Myocyte (in vitro differentiated cells): ENCODE measurements around the gene CHPF2. TPM values are rescaled to one million over a fixed set of nuclear protein-coding genes. Genes with fewer than 3 reads are reported as not detected.

Experiments used
- DNase-seq: peaks from one replicate; pipeline ENCODE4 v3.0.0-alpha.2; 2012; ENCODE audit warnings: low read depth
- polyA plus RNA-seq: library from polyadenylated mRNA; unstranded; fragments of >200 nt; gene quantifications from one replicate; pipeline ENCODE4 v1.2.1, GENCODE V29; 2012; ENCODE audit warnings: missing spikeins
- total RNA-seq: library from RNA; depleted of rRNA; stranded (reverse); fragments of >200 nt; gene quantifications from 2 replicates; pipeline ENCODE4 v1.2.3, GENCODE V29; 2014

Gene CHPF2
- total RNA-seq = 136 and 142 TPM in 2 replicates
- polyA plus RNA-seq = 96.0 TPM

- peak; percentile 93 for DNase-seq
These were observed at the start of gene CHPF2 for GRCh38 chr7:151232091-151232916. CHPF2 (plus strand) TSS chr7:151232483; CDS start chr7:151234012, 1,529 bp downstream.

GRCh38 chr7:151185762-151186639, 46.3 kb upstream of the CHPF2 start:
- no peak for DNase-seq

GRCh38 chr7:151186640-151187408, 45.5 kb upstream of the CHPF2 start, which contains the start of gene ASB10:
ASB10 (minus strand) TSS chr7:151187250; CDS start chr7:151187130, 120 bp downstream.
- DNase-seq = no peak

DNA sequence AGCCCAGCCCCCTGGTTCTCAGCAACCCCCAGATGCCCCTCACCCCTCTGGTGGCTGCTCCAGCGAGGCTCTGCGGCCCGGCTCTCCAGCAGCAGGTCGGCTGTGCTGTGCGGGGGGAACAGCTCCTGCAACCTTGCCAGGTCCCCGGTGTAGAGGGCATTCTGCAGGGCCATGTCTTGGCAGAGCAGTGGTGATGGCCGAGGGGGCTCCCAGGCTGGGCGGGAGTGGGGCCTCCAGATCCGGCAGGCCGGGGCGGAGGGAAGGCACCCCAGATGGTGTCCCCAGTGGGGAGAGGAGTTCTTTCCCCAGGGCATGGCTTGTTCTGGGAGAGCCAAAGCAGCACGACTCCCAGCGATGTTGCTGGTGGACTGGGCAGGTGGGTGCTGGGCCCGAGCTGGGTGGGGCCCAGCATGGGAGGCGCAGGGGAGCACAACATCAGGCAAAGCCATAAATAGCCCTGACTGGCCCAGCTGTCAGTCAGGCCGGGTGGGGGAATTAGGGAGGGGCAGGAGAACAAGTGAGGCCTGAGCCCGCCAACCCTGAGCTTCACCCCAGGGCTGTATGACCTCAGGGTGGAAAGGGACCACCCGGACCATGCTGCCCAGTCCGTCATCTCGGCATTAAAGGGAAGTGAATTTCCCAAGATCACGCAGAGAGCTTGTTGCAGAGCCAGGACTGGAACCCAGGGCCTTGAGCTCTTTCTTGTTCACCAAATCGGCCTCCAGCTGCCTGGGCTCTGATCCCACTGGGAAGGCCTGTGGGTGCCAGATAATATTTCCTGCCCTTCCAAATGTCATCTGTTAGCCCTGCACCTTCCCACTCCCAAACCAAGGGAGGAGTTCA, 44.7 kb upstream of the CHPF2 start:
- DNase-seq = peak; percentile 50

DNA sequence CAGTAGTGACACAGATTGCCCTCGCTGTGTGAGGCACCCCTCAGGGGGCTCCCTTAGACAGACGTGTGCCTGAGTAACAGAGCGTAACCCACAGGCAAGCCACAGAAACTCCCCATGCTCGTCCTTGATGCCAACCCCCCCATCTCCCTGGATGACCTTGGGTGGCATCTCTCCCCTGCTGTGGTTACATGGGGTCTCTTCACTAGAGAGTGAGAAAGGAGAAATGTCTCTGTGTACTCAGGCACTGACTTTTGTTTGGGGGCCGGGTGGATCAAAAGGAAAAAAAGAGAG, 44.1 kb upstream of the CHPF2 start:
- no peak for DNase-seq

- DNase-seq = no peak
These were observed 43.2 kb upstream of the CHPF2 start for GRCh38 chr7:151189038-151189437.

DNA sequence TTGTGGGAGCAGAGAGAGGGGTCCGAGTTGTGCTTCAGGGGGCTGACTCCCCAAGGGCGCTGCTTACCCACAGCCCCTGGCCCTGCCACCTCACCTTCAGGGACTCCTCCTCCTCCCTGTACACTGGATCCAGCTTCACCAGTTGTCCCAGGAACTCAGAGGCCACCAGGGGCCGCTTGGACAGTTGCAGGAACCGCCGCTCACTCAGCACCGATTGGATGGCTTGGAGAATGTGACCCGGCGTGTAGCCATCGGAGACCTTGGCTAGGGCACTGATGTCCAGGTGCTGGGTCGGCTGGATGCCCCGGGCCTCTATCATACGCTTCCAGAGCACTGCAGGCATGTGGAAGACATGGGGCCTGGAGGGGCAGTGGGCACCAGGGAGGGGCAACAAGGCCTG, 40.7 kb upstream of the CHPF2 start:
- DNase-seq = peak; percentile 33

DNA sequence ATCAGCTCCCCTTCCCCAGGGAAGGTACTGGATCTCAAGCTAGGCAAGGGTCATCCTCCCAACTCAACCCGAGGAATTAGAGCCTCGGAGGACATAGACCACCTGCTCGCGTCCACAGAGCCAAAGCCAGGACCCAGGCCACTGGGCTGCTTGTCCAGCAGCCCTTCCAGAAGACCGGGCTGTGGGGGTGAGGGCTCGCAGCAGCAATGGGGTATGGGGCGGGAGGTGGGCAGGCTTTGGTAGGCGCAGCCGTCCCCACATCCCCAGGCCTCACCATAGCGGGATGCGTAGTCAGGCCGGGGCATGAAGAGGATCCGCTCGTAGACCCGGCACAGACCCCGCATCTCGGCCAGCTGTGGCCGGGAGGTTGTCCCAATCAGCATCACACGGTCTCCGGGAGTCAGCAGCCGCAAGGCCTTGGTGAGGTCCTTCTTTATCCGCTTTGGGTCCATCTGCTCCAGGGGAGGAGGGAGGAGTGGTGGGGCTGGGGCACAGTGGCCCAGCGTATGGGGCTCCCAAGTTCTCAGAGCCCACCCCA, 40.2 kb upstream of the CHPF2 start:
- DNase-seq = no peak

DNA sequence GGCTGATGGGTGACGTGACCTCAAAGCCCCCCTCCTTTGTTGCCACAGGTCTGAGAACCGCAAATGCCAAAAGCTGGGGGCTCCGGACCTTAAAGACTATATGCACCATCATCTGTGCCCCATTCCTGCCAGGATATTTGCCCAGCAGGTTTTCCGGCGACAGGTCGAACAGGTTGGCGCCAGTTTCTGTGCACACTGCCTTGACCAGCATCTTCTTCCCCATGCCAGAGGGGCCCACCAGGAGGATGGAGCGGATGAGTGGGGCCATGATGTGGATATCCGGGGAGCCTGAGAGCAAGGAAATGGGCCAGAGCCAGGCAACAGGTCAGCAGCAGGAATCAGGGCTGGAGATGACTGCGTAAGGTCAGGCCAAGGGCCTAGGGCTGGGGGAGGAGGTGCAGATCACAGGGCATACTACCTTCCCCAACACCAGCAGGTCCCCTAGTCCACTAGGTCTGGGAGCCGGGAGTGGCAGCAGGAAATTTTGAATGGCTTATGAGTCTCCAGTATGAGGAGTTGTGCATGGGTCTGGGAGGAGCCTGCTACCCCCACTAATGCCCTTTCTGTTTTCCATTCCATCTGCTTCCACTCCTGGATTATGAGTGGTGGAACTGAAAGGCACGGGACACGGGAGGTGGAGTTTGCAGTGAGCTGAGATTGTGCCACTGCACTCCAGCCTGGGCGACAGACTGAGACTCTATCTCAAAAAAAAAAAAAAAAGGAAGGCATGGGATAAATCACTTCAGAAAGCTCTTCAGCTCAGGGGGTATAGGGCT, 38.9 kb upstream of the CHPF2 start:
- DNase-seq = no peak

DNA sequence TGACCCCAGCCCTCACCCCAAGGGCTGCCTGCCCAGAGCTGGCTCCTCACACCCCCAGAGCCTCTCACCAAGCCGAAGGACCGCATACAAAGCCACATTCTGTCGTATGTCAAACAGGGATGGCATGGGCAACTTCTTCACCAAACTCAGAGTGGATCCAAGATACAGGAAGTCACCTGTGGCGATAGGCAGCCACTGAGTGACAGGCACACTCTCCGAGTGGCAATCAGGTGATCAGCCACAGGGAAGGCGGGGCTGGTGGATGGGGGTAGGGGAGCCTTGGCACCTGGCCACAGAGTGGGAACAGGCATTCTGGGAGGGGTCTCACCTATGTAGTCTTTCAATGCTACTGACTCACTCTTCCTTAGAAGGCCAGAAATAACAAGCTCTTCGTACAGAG, 38.1 kb upstream of the CHPF2 start:
- DNase-seq = no peak

- DNase-seq = no peak
These were observed 36.5 kb upstream of the CHPF2 start for GRCh38 chr7:151195616-151196450.

DNA sequence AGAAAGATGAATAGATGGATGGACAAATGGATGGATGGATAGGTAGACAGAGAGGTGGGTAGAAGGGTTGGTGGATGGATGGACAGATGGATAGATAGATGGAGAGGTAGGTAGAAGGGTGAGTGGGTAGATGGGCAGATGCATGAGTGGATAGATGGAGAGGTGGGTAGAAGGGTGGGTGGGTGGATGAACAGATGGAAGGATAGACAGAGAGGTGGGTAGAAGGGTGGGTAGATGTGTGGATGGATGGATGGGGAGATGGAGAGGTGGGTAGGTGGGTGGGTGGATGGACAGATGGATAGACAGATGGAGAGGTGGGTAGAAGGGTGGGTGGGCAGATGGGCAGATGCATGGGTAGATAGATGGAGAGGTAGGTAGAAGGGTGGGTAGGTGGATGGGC, 34.4 kb upstream of the CHPF2 start:
- DNase-seq = no peak

DNA sequence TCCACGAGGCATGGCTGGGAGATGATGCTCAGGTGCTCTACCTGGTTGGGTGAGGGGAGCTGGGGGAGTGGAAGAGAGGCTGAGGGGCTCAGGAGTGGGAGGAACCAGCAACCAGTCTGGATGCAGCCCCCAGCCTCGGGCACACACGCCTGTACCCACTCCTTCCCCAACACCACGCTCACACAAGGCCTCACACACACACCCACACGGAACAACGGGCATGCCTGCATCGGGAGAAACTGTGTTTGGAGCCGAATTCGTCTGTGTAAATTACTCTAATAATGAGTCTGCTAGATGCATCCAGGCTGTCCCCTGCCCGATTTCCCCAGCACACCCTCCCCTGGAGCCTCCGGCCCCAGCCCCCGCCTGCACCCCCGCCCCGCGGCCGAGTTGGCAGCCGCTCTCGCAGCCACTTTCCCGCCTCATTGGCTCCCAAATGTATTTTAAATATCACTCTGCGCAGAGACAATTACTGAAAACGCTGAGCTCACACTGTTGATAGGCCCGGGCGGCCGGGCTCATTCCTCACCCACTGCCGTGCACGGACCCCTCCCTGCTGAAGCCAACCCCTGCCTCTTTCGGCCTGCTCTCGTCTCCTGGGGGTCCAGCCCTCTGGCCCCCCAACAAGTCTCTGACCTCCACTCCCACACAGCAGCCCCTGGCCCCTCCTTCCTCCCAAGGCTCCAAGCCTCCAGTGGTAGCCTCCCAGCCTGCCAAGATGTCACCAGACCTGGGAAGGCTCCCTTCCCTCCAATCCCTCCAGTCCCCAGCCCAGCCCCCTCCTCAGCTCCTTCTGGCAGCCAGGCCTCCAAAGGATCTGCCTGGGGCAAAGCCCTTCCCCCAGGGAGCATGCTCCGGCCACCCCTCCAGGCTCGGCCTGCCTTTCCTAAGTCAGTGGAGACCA, 33.1 kb upstream of the CHPF2 start:
- no peak for DNase-seq

DNA sequence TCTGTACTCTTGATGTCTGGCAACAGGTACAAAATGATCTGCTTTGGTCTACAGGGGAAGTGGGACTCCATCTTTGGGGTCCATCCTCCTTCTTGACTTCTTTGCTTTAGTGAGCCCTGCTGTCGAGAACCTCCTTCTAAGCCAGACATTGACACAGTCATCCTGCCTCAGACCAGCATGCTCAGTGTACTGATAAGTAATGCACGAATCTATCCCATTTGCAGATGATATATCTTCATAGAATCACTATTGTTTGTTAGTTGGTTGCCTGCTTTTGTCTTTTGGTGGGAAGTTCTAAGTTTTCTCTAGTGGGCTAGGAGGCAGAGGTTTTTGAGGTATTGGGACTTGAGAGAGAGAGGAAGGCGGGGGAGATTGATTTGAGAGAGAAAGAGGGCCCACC, 30.9 kb upstream of the CHPF2 start:
- DNase-seq = no peak

DNA sequence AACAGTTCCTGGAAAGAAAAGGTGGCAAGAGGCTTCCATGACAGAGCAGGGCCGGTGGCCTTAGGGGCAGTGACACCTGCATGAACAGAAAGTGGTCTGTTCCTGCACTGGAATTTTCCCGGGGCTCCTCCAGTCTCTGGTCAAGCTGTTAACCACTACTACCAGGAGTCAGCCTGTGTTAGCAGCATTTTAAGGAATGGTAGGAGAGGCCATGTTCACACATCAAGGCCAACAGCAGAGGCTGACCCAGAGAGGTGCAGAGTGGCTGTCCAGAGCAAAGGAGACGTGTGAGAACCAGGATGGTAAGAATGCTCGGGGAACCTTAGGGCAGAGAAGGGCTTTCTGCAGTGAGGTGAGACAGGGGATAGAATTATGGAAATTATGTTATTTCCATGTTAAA, 30.5 kb upstream of the CHPF2 start:
- no peak for DNase-seq

DNA sequence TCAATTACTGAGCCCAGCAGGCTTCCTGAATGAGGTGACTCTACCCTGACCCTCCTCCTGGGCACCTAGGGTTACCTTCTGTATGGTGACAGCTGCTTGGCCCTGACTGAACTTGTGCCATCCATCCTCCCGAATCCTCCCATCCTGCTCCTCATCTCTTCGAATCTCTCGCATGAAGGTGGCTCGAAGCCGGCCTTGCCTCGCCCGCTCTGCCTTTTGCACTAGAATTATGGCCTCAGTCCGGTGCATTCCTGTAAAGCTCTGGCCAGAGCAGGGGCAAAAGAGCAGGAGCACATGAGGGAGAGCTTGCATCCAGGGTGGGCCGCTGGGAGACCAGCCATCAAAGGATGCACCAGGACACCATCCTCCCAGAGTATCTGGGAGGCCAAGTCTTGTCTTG, 29.4 kb upstream of the CHPF2 start:
- no peak for DNase-seq

- DNase-seq = no peak
These were observed 27.8 kb upstream of the CHPF2 start for GRCh38 chr7:151204383-151205032.
